ENCODE results near the gene SORBS1. TPM values are rescaled to one million over a fixed set of nuclear protein-coding genes. Genes with fewer than 3 reads are reported as not detected.

SORBS1 gene
- total and polyA plus RNA-seq, 9 of the 15 experiments (the other 6 are each of a cell fraction or from before 2014, with no cell fraction given) = 2.0 to 13.3 (median 6.5) TPM

- Histone ChIP-seq H3K27ac (ENCODE audit: extremely low read depth, low read depth, low read length) (no peak overlapping the region), H3K4me2 (ENCODE audit: insufficient read depth, low read length) (no peak overlapping the region), H3K4me3 (no peak overlapping the region), H3K9me3 (replicated peaks; ENCODE audit: control insufficient read depth, insufficient read depth, low read depth, low read length) (no peaks in the 10 kb centered on the region), H3K4me1 (replicated peaks in 1 of 2; ENCODE audit: control insufficient read depth in 2 of 2, insufficient read depth in 2 of 2, low read length in 2 of 2) (no peaks in the 10 kb centered on the region), H3K79me2 (ENCODE audit: control insufficient read depth, insufficient read depth, low read length) (no peaks in the 10 kb centered on the region), H4K20me1 (replicated peaks; ENCODE audit: control insufficient read depth, insufficient read depth, low read length) (no peaks in the 10 kb centered on the region), H2AFZ (ENCODE audit: low read depth, low read length) (no peak overlapping the region), H3K9ac (ENCODE audit: insufficient read depth in 1 of 2, low read depth in 2 of 2, low read length in 2 of 2) (no peak overlapping the region), H3K9me1 (ENCODE audit: control insufficient read depth, insufficient read depth, low read length) (no peaks in the 10 kb centered on the region), H3K27me3 (ENCODE audit: control insufficient read depth in 2 of 2, insufficient read depth in 2 of 2, low read length in 2 of 2) (no peaks in the 10 kb centered on the region), H3K36me3 (ENCODE audit: control insufficient read depth, insufficient read depth, low read length) (no peaks in the 10 kb centered on the region)
- TF ChIP-seq MTA2 (IDR thresholded peaks at IDR 0.05; ENCODE audit: low read depth) (no peak), RBM25 (IDR thresholded peaks at IDR 0.05; ENCODE audit: low read depth, low read length, severe bottlenecking) (peak; percentile 89), ESRRA (IDR thresholded peaks at IDR 0.05; ENCODE audit: borderline replicate concordance, low read depth) (peak; percentile 43; the same call in 1 of the 2 replicates)
- BruUV-seq (replicated peaks) = no TSS peak
- intact Hi-C loops (cut with micrococcal nuclease) = no loop called here
- CTCF ChIA-PET (ENCODE audit: low intra/inter-chr PET ratio) = no interaction called here
- POLR2A ChIA-PET = interaction anchor here (0.7 kb wide), 1 partner anchor 22 kb away, joined by 4 read pairs; no protein-coding TSS in a partner anchor
- DNase-seq (ENCODE audit: extremely low read depth in 1 of 4, low spot score in 3 of 4) (no peak), ATAC-seq (no peak), FAIRE-seq (no peak)
- WGBS (ENCODE audit: insufficient coverage, low coverage, missing lambda C conversion rate) = 43% methylated on average over 4 of the region's 4 CpGs
- in situ Hi-C loops (cut with MboI) = no loop called here
Measured at GRCh38 chr10:95454940-95455339, 106.2 kb downstream of the SORBS1 start.

GRCh38 chr10:95454356-95454755 is 106.8 kb downstream of the SORBS1 start:
- intact Hi-C loops (cut with micrococcal nuclease) = no loop called here
- TF ChIP-seq ZNF609 (CRISPR knock-in tag; IDR thresholded peaks at IDR 0.05; ENCODE audit: borderline replicate concordance) (no peak), ZNF134 (CRISPR knock-in tag; conservative IDR thresholded peaks at IDR 0.05) (no peak), SREBF1 (IDR thresholded peaks at IDR 0.05; ENCODE audit: borderline replicate concordance, low read depth, low read length) (no peak), ZNF280A (IDR thresholded peaks at IDR 0.05; ENCODE audit: low read depth, partially characterized antibody) (no peak), CXXC5 (CRISPR knock-in tag; IDR thresholded peaks at IDR 0.05) (no peak)
- CTCF ChIA-PET (ENCODE audit: low intra/inter-chr PET ratio) = no interaction called here
- Histone ChIP-seq H4K20me1 (replicated peaks; ENCODE audit: control insufficient read depth, insufficient read depth, low read length) (no peaks in the 10 kb centered on the region), H2AFZ (ENCODE audit: low read depth, low read length) (no peak overlapping the region), H3K9me3 (replicated peaks; ENCODE audit: control insufficient read depth, insufficient read depth, low read depth, low read length) (no peaks in the 10 kb centered on the region), H3K9ac (ENCODE audit: insufficient read depth in 1 of 2, low read depth in 2 of 2, low read length in 2 of 2) (no peak overlapping the region), H3K9me1 (ENCODE audit: control insufficient read depth, insufficient read depth, low read length) (no peaks in the 10 kb centered on the region), H3K4me2 (ENCODE audit: insufficient read depth, low read length) (no peak overlapping the region), H3K79me2 (ENCODE audit: control insufficient read depth, insufficient read depth, low read length) (no peaks in the 10 kb centered on the region), H3K27me3 (ENCODE audit: control insufficient read depth in 2 of 2, insufficient read depth in 2 of 2, low read length in 2 of 2) (no peaks in the 10 kb centered on the region), H3K4me3 (no peak overlapping the region), H3K4me1 (replicated peaks in 1 of 2; ENCODE audit: control insufficient read depth in 2 of 2, insufficient read depth in 2 of 2, low read length in 2 of 2) (no peaks in the 10 kb centered on the region), H3K36me3 (ENCODE audit: control insufficient read depth, insufficient read depth, low read length) (no peaks in the 10 kb centered on the region), H3K27ac (ENCODE audit: extremely low read depth, low read depth, low read length) (no peak overlapping the region)
- BruUV-seq (replicated peaks) = no TSS peak
- in situ Hi-C loops (cut with MboI) = no loop called here
- 58% methylated on average over 3 of the region's 3 CpGs for WGBS (ENCODE audit: insufficient coverage, low coverage, missing lambda C conversion rate)
- POLR2A ChIA-PET = interaction anchor here (0.7 to 0.9 kb wide), 2 partner anchors 14 to 22 kb away, joined by 4 read pairs; no protein-coding TSS in a partner anchor
- ATAC-seq = no peak
- no peak for FAIRE-seq
- DNase-seq (ENCODE audit: extremely low read depth in 1 of 4, low spot score in 3 of 4) = no peak
